Lower leg skin (tissue), 3 donors: ENCODE data around the gene MAP4.

Experiments used
- POLR2A ChIP-seq, 2 donors: fragments of 450-650 bp; IDR thresholded peaks; one replicate each; pipeline ENCODE4 v1.6.1; 2016 to 2017; ENCODE audit warnings: antibody characterized with exemption in 2 of 2, mild to moderate bottlenecking in 1 of 2, moderate library complexity in 1 of 2
- TF ChIP-seq, protein P1 (sequence below), 3 donors: fragments of 450-650 bp; IDR thresholded peaks; one replicate each; pipeline ENCODE4 v1.5.1; 2016; ENCODE audit warnings: antibody characterized with exemption in 3 of 3, mild to moderate bottlenecking in 3 of 3, moderate library complexity in 2 of 3

DNA sequence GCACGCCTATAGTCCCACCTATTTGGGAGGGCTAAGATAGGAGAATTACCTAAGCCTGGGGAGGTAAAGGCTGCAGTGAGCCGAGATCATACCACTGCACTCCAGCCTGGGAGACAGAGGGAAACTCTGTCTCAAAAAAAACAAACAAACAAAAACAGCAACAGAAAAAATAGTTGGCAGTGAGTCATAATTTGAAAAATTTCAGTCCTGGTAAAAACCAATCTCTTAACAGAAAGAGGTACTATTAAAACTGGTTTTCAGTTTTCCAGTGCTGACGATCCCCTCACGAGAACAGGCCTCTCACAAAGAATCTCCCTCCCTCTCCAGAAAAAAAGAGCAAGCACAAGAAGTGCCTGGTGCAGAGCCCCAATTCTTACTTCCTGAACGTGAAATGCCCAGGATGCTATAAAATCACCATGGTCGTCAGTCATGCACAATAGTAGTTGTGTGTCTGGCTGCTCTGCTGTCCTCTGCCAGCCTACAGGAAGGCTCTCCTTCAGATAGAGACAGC is 22.8 kb upstream of the MAP4 start:
- TF ChIP-seq, protein P1, sequence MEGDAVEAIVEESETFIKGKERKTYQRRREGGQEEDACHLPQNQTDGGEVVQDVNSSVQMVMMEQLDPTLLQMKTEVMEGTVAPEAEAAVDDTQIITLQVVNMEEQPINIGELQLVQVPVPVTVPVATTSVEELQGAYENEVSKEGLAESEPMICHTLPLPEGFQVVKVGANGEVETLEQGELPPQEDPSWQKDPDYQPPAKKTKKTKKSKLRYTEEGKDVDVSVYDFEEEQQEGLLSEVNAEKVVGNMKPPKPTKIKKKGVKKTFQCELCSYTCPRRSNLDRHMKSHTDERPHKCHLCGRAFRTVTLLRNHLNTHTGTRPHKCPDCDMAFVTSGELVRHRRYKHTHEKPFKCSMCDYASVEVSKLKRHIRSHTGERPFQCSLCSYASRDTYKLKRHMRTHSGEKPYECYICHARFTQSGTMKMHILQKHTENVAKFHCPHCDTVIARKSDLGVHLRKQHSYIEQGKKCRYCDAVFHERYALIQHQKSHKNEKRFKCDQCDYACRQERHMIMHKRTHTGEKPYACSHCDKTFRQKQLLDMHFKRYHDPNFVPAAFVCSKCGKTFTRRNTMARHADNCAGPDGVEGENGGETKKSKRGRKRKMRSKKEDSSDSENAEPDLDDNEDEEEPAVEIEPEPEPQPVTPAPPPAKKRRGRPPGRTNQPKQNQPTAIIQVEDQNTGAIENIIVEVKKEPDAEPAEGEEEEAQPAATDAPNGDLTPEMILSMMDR (IDR thresholded peaks at IDR 0.05) = no peak
- TF ChIP-seq POLR2A (IDR thresholded peaks at IDR 0.05) = no peak
